GM21619 (cell line): ENCODE measurements around the gene PTCSC3.

Experiments
- ATAC-seq: cut with Tn5 transposase; IDR thresholded peaks from one replicate; pipeline ENCODE4 v1.9.1; 2021; ENCODE audit not compliant: unreplicated experiment

PTCSC3 gene

GRCh38 chr14:36086629-36087395 is 89.7 kb downstream of the PTCSC3 start:
- ATAC-seq = no peak

- no peak for ATAC-seq
Measured at GRCh38 chr14:36085861-36086260, 90.7 kb downstream of the PTCSC3 start.
